GM23248 (cell line): ENCODE data around the gene TRDN. TPM values are rescaled to one million over a fixed set of nuclear protein-coding genes. Genes with fewer than 3 reads are reported as not detected.

Experiments used
- DNase-seq: peaks from one replicate; pipeline ENCODE4 v3.0.0-alpha.2; 2015
- H2AFZ ChIP-seq: fragments of 200-600 bp; sonication (generic); 2 replicates; pipeline ENCODE4 v1.6.1; 2016; ENCODE audit warnings: antibody characterized with exemption
- H3F3A ChIP-seq: fragments of 200-600 bp; sonication (generic); 2 replicates; pipeline ENCODE4 v1.6.1; 2016; ENCODE audit warnings: mild to moderate bottlenecking, antibody characterized with exemption, mixed run types; ENCODE audit not compliant: insufficient read depth
- H3K27ac ChIP-seq: fragments of 200-600 bp; sonication (generic); 2 replicates; pipeline ENCODE4 v1.5.1; 2016; ENCODE audit warnings: mild to moderate bottlenecking
- H3K27me3 ChIP-seq: fragments of 200-600 bp; sonication (generic); replicated peaks from 2 replicates; pipeline ENCODE4 v1.6.1; 2016; ENCODE audit warnings: mild to moderate bottlenecking; ENCODE audit not compliant: insufficient read depth
- H3K36me3 ChIP-seq: fragments of 200-600 bp; sonication (generic); 2 replicates; pipeline ENCODE4 v1.6.1; 2016; ENCODE audit warnings: low read depth, mild to moderate bottlenecking
- H3K4me1 ChIP-seq: fragments of 200-600 bp; sonication (generic); 2 replicates; pipeline ENCODE4 v1.6.1; 2016; ENCODE audit warnings: mild to moderate bottlenecking; ENCODE audit not compliant: insufficient read depth
- H3K4me2 ChIP-seq: fragments of 200-600 bp; sonication (generic); one replicate; pipeline ENCODE4 v1.6.1; 2016; ENCODE audit warnings: mild to moderate bottlenecking; ENCODE audit not compliant: unreplicated experiment
- H3K4me3 ChIP-seq: fragments of 200-600 bp; sonication (generic); 2 replicates; pipeline ENCODE4 v1.5.1; 2016; ENCODE audit warnings: mild to moderate bottlenecking
- H3K79me2 ChIP-seq: fragments of 200-600 bp; sonication (generic); 2 replicates; pipeline ENCODE4 v1.6.1; 2016; ENCODE audit warnings: mild to moderate bottlenecking; ENCODE audit not compliant: insufficient read depth
- H3K9ac ChIP-seq: fragments of 200-600 bp; sonication (generic); 2 replicates; pipeline ENCODE4 v1.6.1; 2016; ENCODE audit warnings: mild to moderate bottlenecking
- H3K9me2 ChIP-seq: fragments of 200-600 bp; sonication (generic); 2 replicates; pipeline ENCODE4 v1.6.1; 2016; ENCODE audit warnings: mixed run types, mild to moderate bottlenecking, moderate library complexity; ENCODE audit not compliant: insufficient read depth
- H3K9me3 ChIP-seq: fragments of 200-600 bp; sonication (generic); one replicate; pipeline ENCODE4 v1.6.1; 2017; ENCODE audit warnings: low read depth
- H4K20me1 ChIP-seq: fragments of 200-600 bp; sonication (generic); 2 replicates; pipeline ENCODE4 v1.6.0; 2016; ENCODE audit not compliant: insufficient read depth
- EZH2 ChIP-seq: fragments of 200-600 bp; sonication (generic); IDR thresholded peaks from 2 replicates; pipeline ENCODE4 v1.6.1; 2018; ENCODE audit warnings: antibody characterized with exemption, mild to moderate bottlenecking; ENCODE audit not compliant: insufficient read depth, poor library complexity, severe bottlenecking
- EZH2phosphoT487 ChIP-seq: fragments of 200-600 bp; sonication (generic); IDR thresholded peaks from 2 replicates; pipeline ENCODE4 v1.6.1; 2018; ENCODE audit warnings: antibody characterized with exemption, moderate library complexity, mild to moderate bottlenecking, low read depth; ENCODE audit not compliant: insufficient read depth
- WGBS, 2 experiments: methylation state at CpG; one replicate each; pipeline ENCODE4 v1.1.6; 2015 to 2017; ENCODE audit warnings: low lambda C conversion rate in 2 of 2, low coverage in 1 of 2; ENCODE audit errors: missing lambda C conversion rate in 2 of 2; 5-methylcytosine and 5-hydroxymethylcytosine counted together
- in situ Hi-C: fragments of 300-500 bp; cut with MboI; formaldehyde crosslinking; loops from 2 replicates; pipeline ENCODE4 v1.15.0; 2020
- polyA plus RNA-seq: library from polyadenylated mRNA; unstranded; fragments of >200 nt; fragmentation: Nextera tagmentation; extraction: Ambion mirVana; gene quantifications from 2 replicates; pipeline ENCODE4 v1.2.1, GENCODE V29; 2016
- total RNA-seq: library from RNA; depleted of rRNA; stranded (reverse); fragments of >200 nt; shearing (Covaris generic); gene quantifications from 2 replicates; pipeline ENCODE4 v1.2.3, GENCODE V29; 2014; rRNA removed

The TRDN gene, protein sequence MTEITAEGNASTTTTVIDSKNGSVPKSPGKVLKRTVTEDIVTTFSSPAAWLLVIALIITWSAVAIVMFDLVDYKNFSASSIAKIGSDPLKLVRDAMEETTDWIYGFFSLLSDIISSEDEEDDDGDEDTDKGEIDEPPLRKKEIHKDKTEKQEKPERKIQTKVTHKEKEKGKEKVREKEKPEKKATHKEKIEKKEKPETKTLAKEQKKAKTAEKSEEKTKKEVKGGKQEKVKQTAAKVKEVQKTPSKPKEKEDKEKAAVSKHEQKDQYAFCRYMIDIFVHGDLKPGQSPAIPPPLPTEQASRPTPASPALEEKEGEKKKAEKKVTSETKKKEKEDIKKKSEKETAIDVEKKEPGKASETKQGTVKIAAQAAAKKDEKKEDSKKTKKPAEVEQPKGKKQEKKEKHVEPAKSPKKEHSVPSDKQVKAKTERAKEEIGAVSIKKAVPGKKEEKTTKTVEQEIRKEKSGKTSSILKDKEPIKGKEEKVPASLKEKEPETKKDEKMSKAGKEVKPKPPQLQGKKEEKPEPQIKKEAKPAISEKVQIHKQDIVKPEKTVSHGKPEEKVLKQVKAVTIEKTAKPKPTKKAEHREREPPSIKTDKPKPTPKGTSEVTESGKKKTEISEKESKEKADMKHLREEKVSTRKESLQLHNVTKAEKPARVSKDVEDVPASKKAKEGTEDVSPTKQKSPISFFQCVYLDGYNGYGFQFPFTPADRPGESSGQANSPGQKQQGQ
- total RNA-seq = not detected in 2 replicates
- not detected in 2 replicates for polyA plus RNA-seq

DNA sequence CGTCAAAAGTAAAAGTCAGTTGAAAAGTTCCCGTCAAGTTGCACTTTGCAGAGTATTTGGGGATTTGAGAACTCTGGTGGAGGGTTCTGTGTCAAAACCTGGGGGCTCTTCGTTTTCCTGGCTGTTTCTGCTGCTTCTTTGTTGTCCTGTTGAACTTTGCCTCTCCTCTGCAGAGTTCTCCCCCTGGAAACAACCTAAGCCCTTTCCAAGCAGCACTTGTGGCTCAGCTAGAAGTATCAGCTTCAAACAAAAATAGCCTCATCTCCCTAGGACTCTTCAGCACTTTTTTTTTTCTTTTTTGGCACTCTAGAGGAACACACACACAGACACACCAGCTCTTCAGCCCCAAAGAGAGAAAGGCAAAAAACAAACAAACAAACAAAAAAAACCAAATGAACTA, at the start of gene TRDN:
Gene TRDN, minus strand, starts transcription at position 169 of the 400 bp plus-strand sequence. CDS start 175 bp downstream, outside the sequence.
- H3K4me2 ChIP-seq = no peak within 1 kb of the TSS
- WGBS, 2 experiments = 33 to 40% methylated on average over 3 of the region's 3 CpGs
- H3K79me2 ChIP-seq = no peaks in the 10 kb centered on the region
- no peak within 1 kb of the TSS for H3K4me3 ChIP-seq
- no peaks in the 10 kb centered on the region for H3F3A ChIP-seq
- H3K36me3 ChIP-seq = no peaks in the 10 kb centered on the region
- no peak for DNase-seq
- no peaks in the 10 kb centered on the region for H3K27me3 ChIP-seq
- H2AFZ ChIP-seq = no peak within 1 kb of the TSS
- H3K4me1 ChIP-seq = no peaks in the 10 kb centered on the region
- H3K9ac ChIP-seq = no peak within 1 kb of the TSS
- H3K27ac ChIP-seq = no peak within 1 kb of the TSS
- no peaks in the 10 kb centered on the region for H3K9me3 ChIP-seq
- TF ChIP-seq EZH2phosphoT487 = no peak
- no peak for TF ChIP-seq EZH2
- in situ Hi-C loops = no loop called here
- no peaks in the 10 kb centered on the region for H3K9me2 ChIP-seq
- no peaks in the 10 kb centered on the region for H4K20me1 ChIP-seq

- in situ Hi-C loops = no loop called here
- H3K79me2 ChIP-seq = no peaks in the 10 kb centered on the region
- 43 to 50% methylated on average over 1 of the region's 1 CpG for WGBS, 2 experiments
These were observed 45.3 kb upstream of the TRDN start for GRCh38 chr6:123681957-123682462.

DNA sequence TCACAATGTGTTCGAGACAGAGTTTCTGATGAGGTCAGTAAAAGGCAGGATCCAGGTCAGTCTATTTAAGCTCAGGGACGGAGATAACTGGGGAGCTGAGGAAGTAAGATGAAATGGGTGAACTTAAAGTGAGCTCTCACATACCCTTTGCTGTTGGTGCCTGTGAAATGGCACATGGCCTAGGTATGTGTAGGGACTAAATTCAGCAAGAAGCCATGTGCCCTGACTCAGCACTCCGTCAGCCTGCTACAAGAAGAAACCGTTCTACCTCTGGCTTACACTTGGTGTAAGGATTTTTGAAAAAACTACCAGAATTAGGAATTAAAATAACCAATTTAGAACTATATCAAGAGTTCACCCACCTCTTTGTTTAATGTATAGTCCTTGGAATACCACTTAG, 41.1 kb upstream of the TRDN start:
- Histone ChIP-seq H3K4me3 (no peak overlapping the region), H3K79me2 (no peaks in the 10 kb centered on the region), H3K9me2 (no peaks in the 10 kb centered on the region), H3K4me2 (no peak overlapping the region), H3F3A (no peaks in the 10 kb centered on the region), H4K20me1 (no peaks in the 10 kb centered on the region), H3K27me3 (no peaks in the 10 kb centered on the region), H3K4me1 (no peaks in the 10 kb centered on the region), H3K9ac (no peak overlapping the region), H3K27ac (no peak overlapping the region), H3K9me3 (no peaks in the 10 kb centered on the region), H2AFZ (no peak overlapping the region), H3K36me3 (no peaks in the 10 kb centered on the region)
- TF ChIP-seq EZH2phosphoT487 (no peak), EZH2 (no peak)
- 42 to 52% methylated on average over 4 of the region's 4 CpGs for WGBS, 2 experiments
- no peak for DNase-seq
- in situ Hi-C loops = no loop called here

More at GRCh38 chr6:123681957-123682462, 45.3 kb upstream of the TRDN start:
- Histone ChIP-seq H3K9me2 (no peaks in the 10 kb centered on the region), H3K36me3 (no peaks in the 10 kb centered on the region), H3K9ac (no peak overlapping the region), H3K4me2 (no peak overlapping the region), H3K27me3 (no peaks in the 10 kb centered on the region), H3K4me1 (no peaks in the 10 kb centered on the region), H3K9me3 (no peaks in the 10 kb centered on the region), H3F3A (no peaks in the 10 kb centered on the region), H3K4me3 (no peak overlapping the region), H2AFZ (no peak overlapping the region), H4K20me1 (no peaks in the 10 kb centered on the region), H3K27ac (no peak overlapping the region)
- no peak for TF ChIP-seq EZH2
- TF ChIP-seq EZH2phosphoT487 = no peak
- DNase-seq = no peak

GRCh38 chr6:123676793-123677192, 40.0 kb upstream of the TRDN start:
- H4K20me1 ChIP-seq = no peaks in the 10 kb centered on the region
- no peak overlapping the region for H3K4me3 ChIP-seq
- no peaks in the 10 kb centered on the region for H3F3A ChIP-seq
- in situ Hi-C loops = no loop called here
- H3K27me3 ChIP-seq = no peaks in the 10 kb centered on the region
- H3K27ac ChIP-seq = no peak overlapping the region
- no peak for TF ChIP-seq EZH2
- no peak for TF ChIP-seq EZH2phosphoT487
- H3K36me3 ChIP-seq = no peaks in the 10 kb centered on the region
- H3K9me3 ChIP-seq = no peaks in the 10 kb centered on the region
- H3K9ac ChIP-seq = no peak overlapping the region
- DNase-seq = no peak
- no peak overlapping the region for H3K4me2 ChIP-seq
- H3K4me1 ChIP-seq = no peaks in the 10 kb centered on the region
- no peaks in the 10 kb centered on the region for H3K9me2 ChIP-seq
- 48 to 56% methylated on average over 1 of the region's 1 CpG for WGBS, 2 experiments
- H2AFZ ChIP-seq = no peak overlapping the region
- no peaks in the 10 kb centered on the region for H3K79me2 ChIP-seq
